Measurements from ENCODE around the gene MYO1D. TPM values are rescaled to one million over a fixed set of nuclear protein-coding genes. Genes with fewer than 3 reads are reported as not detected.
A peak's percentile ranks its signal among the peaks of the same experiment; 100 is the strongest.

Gene MYO1D
- total RNA-seq, 2 donors from 2014 or later, result 21.4 to 48.3 TPM

- ATAC-seq (peak; percentile 63), DNase-seq (peak; percentile 24 to 42 (median 34))
- no peaks in the 10 kb centered on the region for H3K27me3 ChIP-seq
- H3K4me3 ChIP-seq, result no peak overlapping the region
- TF ChIP-seq POLR2A (IDR thresholded peaks at IDR 0.05) (no peak), CTCF (IDR thresholded peaks at IDR 0.05) (no peak)
- H3K27ac ChIP-seq, result peak overlapping the region in 1 of 4 donors; percentile 10
- intact Hi-C loops (cut with DNase I), result no loop called here
- 2 to 20% methylated on average over 7 to 59 of the region's 61 CpGs for WGBS, 2 donors
- no peaks in the 10 kb centered on the region for H3K36me3 ChIP-seq (replicated peaks in 1 of 2; ENCODE audit: insufficient read depth in 1 of 2, low read depth in 2 of 2)
- H3K9me3 ChIP-seq, result no peaks in the 10 kb centered on the region
- H3K4me1 ChIP-seq, result peaks cover 13% of the 10 kb centered on the region
Observed at GRCh38 chr17:32519228-32520103, 357.5 kb downstream of the MYO1D start.

- Histone ChIP-seq H3K9me3 (no peaks in the 10 kb centered on the region), H3K36me3 (replicated peaks in 1 of 2; ENCODE audit: insufficient read depth in 1 of 2, low read depth in 2 of 2) (no peaks in the 10 kb centered on the region), H3K4me3 (no peak overlapping the region), H3K4me1 (peaks cover 13% of the 10 kb centered on the region), H3K27ac (peak overlapping the region in 1 of 4 donors; percentile 10), H3K27me3 (no peaks in the 10 kb centered on the region)
- DNase-seq (no peak), ATAC-seq (no peak)
- TF ChIP-seq CTCF (IDR thresholded peaks at IDR 0.05) (no peak), POLR2A (IDR thresholded peaks at IDR 0.05) (no peak)
- 52 to 67% methylated on average over 22 to 31 of the region's 31 CpGs for WGBS, 2 donors
- intact Hi-C loops (cut with DNase I), result no loop called here
Observed at GRCh38 chr17:32518646-32519227, 358.2 kb downstream of the MYO1D start.

GRCh38 chr17:32517982-32518381 lies 358.9 kb downstream of the MYO1D start:
- TF ChIP-seq POLR2A (IDR thresholded peaks at IDR 0.05) (no peak), CTCF (IDR thresholded peaks at IDR 0.05) (no peak)
- Histone ChIP-seq H3K27ac (no peak overlapping the region), H3K27me3 (no peaks in the 10 kb centered on the region), H3K9me3 (no peaks in the 10 kb centered on the region), H3K4me3 (no peak overlapping the region), H3K36me3 (replicated peaks in 1 of 2; ENCODE audit: insufficient read depth in 1 of 2, low read depth in 2 of 2) (no peaks in the 10 kb centered on the region), H3K4me1 (peaks cover 13% of the 10 kb centered on the region)
- 93 to 97% methylated on average over 7 of the region's 7 CpGs for WGBS, 2 donors
- ATAC-seq (no peak), DNase-seq (no peak)
- intact Hi-C loops (cut with DNase I), result no loop called here

- Histone ChIP-seq H3K4me3 (no peak overlapping the region), H3K36me3 (replicated peaks in 1 of 2; ENCODE audit: insufficient read depth in 1 of 2, low read depth in 2 of 2) (no peaks in the 10 kb centered on the region), H3K4me1 (peaks cover 13% of the 10 kb centered on the region), H3K9me3 (no peaks in the 10 kb centered on the region), H3K27ac (no peak overlapping the region), H3K27me3 (no peaks in the 10 kb centered on the region)
- TF ChIP-seq POLR2A (IDR thresholded peaks at IDR 0.05) (no peak), CTCF (IDR thresholded peaks at IDR 0.05) (no peak)
- ATAC-seq (no peak), DNase-seq (no peak)
- intact Hi-C loops (cut with DNase I), result no loop called here
- 80 to 81% methylated on average over 12 of the region's 12 CpGs for WGBS, 2 donors
Observed at GRCh38 chr17:32516940-32517701, 359.8 kb downstream of the MYO1D start.

Measured in body of pancreas (tissue), 4 donors.